ENCODE data around the gene AZIN2. TPM values are rescaled to one million over a fixed set of nuclear protein-coding genes. Genes with fewer than 3 reads are reported as not detected.
"Not testable (repeated sequence)": the region's sequence is repeated elsewhere in the genome, so short reads cannot be mapped to it uniquely, and the experiment has no call there.

AZIN2 gene
- total RNA-seq, 2 experiments from 2014 or later = 2.5 TPM

- H3K4me1 Mint-ChIP-seq (ENCODE audit: low read depth) = peaks cover 4% of the 10 kb centered on the region
- H3K27me3 Mint-ChIP-seq = no peaks in the 10 kb centered on the region
- DNase-seq (peak; percentile 41), ATAC-seq (peak; percentile 77)
- intact Hi-C loops (cut with micrococcal nuclease) = loop anchor here (2.0 kb wide), 1 partner anchor 121 kb away; no protein-coding TSS in a partner anchor
- CTCF ChIA-PET = interaction anchor here (0.6 to 7.5 kb wide), 36 partner anchors 9 to 669 kb away, joined by 3 to 104 read pairs (median 4); partner anchors contain the start of genes AK2 and AZIN2
- H3K4me3 Mint-ChIP-seq = no peak overlapping the region
- no peak overlapping the region for H3K27ac Mint-ChIP-seq
- H3K36me3 Mint-ChIP-seq (ENCODE audit: low read depth) = no peaks in the 10 kb centered on the region
- H3K9me3 Mint-ChIP-seq = peaks cover 2% of the 10 kb centered on the region
- POLR2A ChIA-PET = interaction anchor here (1.1 kb wide), 1 partner anchor 20 kb away, joined by 3 read pairs; no protein-coding TSS in a partner anchor
- peak; percentile 76 for TF ChIP-seq CTCF (IDR thresholded peaks at IDR 0.05)
Measured at GRCh38 chr1:33055210-33056008, 25.5 kb upstream of the AZIN2 start.

GRCh38 chr1:33056426-33056825 lies 24.5 kb upstream of the AZIN2 start:
- ATAC-seq = no peak
- Mint-ChIP-seq H3K27ac (no peak overlapping the region), H3K9me3 (peaks cover 2% of the 10 kb centered on the region), H3K4me3 (no peak overlapping the region), H3K4me1 (ENCODE audit: low read depth) (no peaks in the 10 kb centered on the region), H3K36me3 (ENCODE audit: low read depth) (no peaks in the 10 kb centered on the region), H3K27me3 (no peaks in the 10 kb centered on the region)
- intact Hi-C loops (cut with micrococcal nuclease) = no loop called here
- ChIA-PET CTCF (interaction anchor here (0.7 to 7.5 kb wide), 10 partner anchors 10 to 167 kb away, joined by 3 to 104 read pairs (median 4); no protein-coding TSS in a partner anchor), POLR2A (no interaction called here)
- no peak for TF ChIP-seq CTCF (IDR thresholded peaks at IDR 0.05)
- no peak for DNase-seq

- TF ChIP-seq CTCF (IDR thresholded peaks at IDR 0.05) = no peak
- ATAC-seq (no peak), DNase-seq (no peak)
- intact Hi-C loops (cut with micrococcal nuclease) = no loop called here
- CTCF ChIA-PET = interaction anchor here (0.7 to 7.5 kb wide), 8 partner anchors 11 to 167 kb away, joined by 3 to 104 read pairs (median 4); no protein-coding TSS in a partner anchor
- POLR2A ChIA-PET = interaction anchor here (0.5 to 2.1 kb wide), 2 partner anchors 15 to 200 kb away, joined by 4 to 5 read pairs; no protein-coding TSS in a partner anchor
- Mint-ChIP-seq H3K27me3 (no peaks in the 10 kb centered on the region), H3K27ac (no peak overlapping the region), H3K4me3 (no peak overlapping the region), H3K4me1 (ENCODE audit: low read depth) (no peaks in the 10 kb centered on the region), H3K9me3 (peaks cover 5% of the 10 kb centered on the region), H3K36me3 (ENCODE audit: low read depth) (peaks cover 2% of the 10 kb centered on the region)
Measured at GRCh38 chr1:33057095-33057494, 23.9 kb upstream of the AZIN2 start.

- ChIA-PET CTCF (interaction anchor here (0.8 to 7.5 kb wide), 2 partner anchors 12 to 128 kb away, joined by 4 to 104 read pairs; no protein-coding TSS in a partner anchor), POLR2A (no interaction called here)
- Mint-ChIP-seq H3K27ac (no peak overlapping the region), H3K36me3 (ENCODE audit: low read depth) (peaks cover 11% of the 10 kb centered on the region), H3K27me3 (no peaks in the 10 kb centered on the region), H3K4me3 (no peak overlapping the region), H3K9me3 (peaks cover 35% of the 10 kb centered on the region), H3K4me1 (ENCODE audit: low read depth) (no peaks in the 10 kb centered on the region)
- intact Hi-C loops (cut with micrococcal nuclease) = no loop called here
- no peak for ATAC-seq
- no peak for DNase-seq
- no peak for TF ChIP-seq CTCF (IDR thresholded peaks at IDR 0.05)
Measured at GRCh38 chr1:33060579-33061083, 20.3 kb upstream of the AZIN2 start.

- Mint-ChIP-seq H3K27ac (no peak overlapping the region), H3K4me1 (ENCODE audit: low read depth) (no peaks in the 10 kb centered on the region), H3K27me3 (no peaks in the 10 kb centered on the region), H3K9me3 (peaks cover 46% of the 10 kb centered on the region), H3K36me3 (ENCODE audit: low read depth) (peaks cover 14% of the 10 kb centered on the region), H3K4me3 (no peak overlapping the region)
- ChIA-PET CTCF (no interaction called here), POLR2A (no interaction called here)
- no peak for ATAC-seq
- intact Hi-C loops (cut with micrococcal nuclease) = no loop called here
- no peak for TF ChIP-seq CTCF (IDR thresholded peaks at IDR 0.05)
- DNase-seq = no peak
Measured at GRCh38 chr1:33061834-33062233, 19.1 kb upstream of the AZIN2 start.

- CTCF ChIA-PET = interaction anchor here (1.1 kb wide), 1 partner anchor 10 kb away, joined by 4 read pairs; no protein-coding TSS in a partner anchor
- H3K4me1 Mint-ChIP-seq (ENCODE audit: low read depth); DNase-seq; POLR2A ChIA-PET; H3K4me3 Mint-ChIP-seq; intact Hi-C loops (cut with micrococcal nuclease); H3K27ac Mint-ChIP-seq; H3K27me3 Mint-ChIP-seq; ATAC-seq: not testable (repeated sequence)
- H3K36me3 Mint-ChIP-seq (ENCODE audit: low read depth) = peaks cover 14% of the 10 kb centered on the region
- peaks cover 50% of the 10 kb centered on the region for H3K9me3 Mint-ChIP-seq
Measured at GRCh38 chr1:33064284-33064683, 16.7 kb upstream of the AZIN2 start.
